GM12875 (cell line): Measurements from ENCODE around the gene HCRT.

Source experiments
- H3K4me3 ChIP-seq: one replicate; pipeline ENCODE4 v1.5.1; 2011; ENCODE audit warnings: low read depth, low read length, control low read depth
- TF ChIP-seq, protein P1 (sequence below): IDR thresholded peaks from 2 replicates; pipeline ENCODE4 v1.5.1; 2011; ENCODE audit warnings: low read depth, mild to moderate bottlenecking, control low read depth, inconsistent platforms, low read length, moderate library complexity, borderline replicate concordance; ENCODE audit not compliant: insufficient read depth

Gene HCRT

GRCh38 chr17:42180922-42181850, 4.1 kb downstream of the HCRT start, which contains the start of gene KCNH4:
Gene KCNH4, minus strand, starts transcription at chr17:42181142. Its CDS starts 197 bp downstream, at chr17:42180945.
- TF ChIP-seq, protein P1, sequence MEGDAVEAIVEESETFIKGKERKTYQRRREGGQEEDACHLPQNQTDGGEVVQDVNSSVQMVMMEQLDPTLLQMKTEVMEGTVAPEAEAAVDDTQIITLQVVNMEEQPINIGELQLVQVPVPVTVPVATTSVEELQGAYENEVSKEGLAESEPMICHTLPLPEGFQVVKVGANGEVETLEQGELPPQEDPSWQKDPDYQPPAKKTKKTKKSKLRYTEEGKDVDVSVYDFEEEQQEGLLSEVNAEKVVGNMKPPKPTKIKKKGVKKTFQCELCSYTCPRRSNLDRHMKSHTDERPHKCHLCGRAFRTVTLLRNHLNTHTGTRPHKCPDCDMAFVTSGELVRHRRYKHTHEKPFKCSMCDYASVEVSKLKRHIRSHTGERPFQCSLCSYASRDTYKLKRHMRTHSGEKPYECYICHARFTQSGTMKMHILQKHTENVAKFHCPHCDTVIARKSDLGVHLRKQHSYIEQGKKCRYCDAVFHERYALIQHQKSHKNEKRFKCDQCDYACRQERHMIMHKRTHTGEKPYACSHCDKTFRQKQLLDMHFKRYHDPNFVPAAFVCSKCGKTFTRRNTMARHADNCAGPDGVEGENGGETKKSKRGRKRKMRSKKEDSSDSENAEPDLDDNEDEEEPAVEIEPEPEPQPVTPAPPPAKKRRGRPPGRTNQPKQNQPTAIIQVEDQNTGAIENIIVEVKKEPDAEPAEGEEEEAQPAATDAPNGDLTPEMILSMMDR, result peak; percentile 76
- H3K4me3 ChIP-seq, result peak within 1 kb of the TSS; percentile 61

GRCh38 chr17:42180411-42180921, 4.8 kb downstream of the HCRT start:
- TF ChIP-seq, protein P1, result no peak
- H3K4me3 ChIP-seq, result peak overlapping the region; percentile 61

DNA sequence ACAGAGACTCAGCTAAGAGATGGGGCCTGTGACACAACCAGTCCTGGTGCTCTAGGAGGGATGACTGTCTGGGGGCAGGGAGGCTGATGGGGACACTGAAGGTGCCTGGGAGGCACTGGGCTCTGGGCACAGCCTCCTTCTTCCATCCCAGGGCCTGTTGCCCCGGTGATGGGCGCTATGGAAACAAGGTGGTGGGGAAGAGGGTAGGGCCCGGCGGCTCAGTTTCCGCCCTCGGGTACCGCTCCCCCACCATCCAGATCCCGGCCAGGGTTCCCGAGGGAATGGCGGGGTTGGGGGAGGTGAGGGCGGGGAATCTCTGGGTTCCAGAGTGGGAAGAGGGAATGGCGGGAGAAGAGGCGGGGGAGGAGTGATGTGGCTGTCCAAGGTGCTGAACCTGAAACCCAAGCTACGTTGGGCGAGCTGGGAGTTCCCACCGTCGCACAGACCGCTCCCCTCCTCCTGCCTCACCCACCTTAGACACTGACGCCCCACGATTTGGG, 5.3 kb downstream of the HCRT start:
- TF ChIP-seq, protein P1, result no peak
- no peak overlapping the region for H3K4me3 ChIP-seq

DNA sequence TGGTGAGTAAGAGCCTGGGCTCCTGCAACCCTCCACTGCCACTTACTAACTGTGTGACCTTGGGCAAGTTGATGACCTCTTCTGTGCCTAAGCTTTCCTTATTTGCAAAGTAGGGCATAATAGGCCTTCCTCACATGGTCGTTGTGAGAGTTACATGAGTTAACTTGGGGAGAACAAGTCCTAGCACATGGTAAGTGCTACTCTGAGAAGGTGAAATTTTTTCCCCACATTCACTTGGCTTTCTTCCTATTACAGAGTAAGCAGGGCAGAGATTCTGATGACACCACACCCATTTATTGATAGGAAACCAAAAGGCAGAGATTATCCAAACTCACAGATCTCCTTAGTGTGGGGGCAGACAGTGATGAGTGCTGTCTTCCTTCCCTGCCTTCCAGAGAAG, 5.9 kb downstream of the HCRT start:
- TF ChIP-seq, protein P1, result no peak

DNA sequence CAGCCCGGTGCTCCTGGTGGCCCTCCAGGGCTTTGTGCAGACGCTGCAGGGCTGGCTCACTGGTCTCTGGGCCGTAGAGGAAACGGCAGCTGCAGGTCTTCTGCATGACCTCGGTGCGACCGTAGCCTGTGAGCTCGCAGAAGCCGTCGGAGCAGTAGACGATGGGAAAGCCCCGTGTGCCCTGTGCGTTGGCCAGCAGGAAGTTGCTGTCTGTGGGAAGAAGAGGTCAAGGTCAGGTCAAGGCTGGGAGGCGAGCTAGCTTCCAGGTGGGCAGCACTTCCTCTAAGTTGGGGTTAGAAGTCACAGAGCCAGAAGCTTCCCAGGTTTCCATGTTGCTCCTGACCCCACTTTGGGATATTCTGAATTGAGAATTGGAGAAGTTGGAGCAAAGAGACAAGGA, 6.4 kb downstream of the HCRT start:
- TF ChIP-seq, protein P1, result no peak
- H3K4me3 ChIP-seq, result no peak overlapping the region

More for the DNA sequence above, 5.9 kb downstream of the HCRT start:
- H3K4me3 ChIP-seq, result no peak overlapping the region

DNA sequence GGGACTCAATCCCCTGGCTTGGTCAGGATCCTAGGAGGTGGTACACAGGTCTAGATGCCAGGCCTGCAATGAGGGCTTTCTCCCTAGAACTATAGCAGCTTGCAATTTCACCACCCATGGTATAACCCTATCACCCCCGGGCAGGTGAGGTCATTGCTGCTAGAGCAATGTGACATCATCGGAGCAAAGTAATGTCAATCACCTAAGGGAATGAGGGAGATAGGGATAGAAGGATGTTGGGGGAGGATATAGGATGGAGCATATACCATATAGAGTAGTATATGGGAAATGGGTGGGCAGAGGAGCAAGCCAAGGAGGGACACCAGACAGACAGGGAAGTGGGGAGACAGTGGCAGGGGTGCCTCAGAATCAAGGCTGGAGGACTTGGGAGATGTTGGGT, 7.6 kb downstream of the HCRT start:
- H3K4me3 ChIP-seq, result no peak overlapping the region
- TF ChIP-seq, protein P1, result no peak
